GM18519 (cell line): Measurements from ENCODE around the gene RIT2.

Experiments used
- ATAC-seq: cut with Tn5 transposase; IDR thresholded peaks from one replicate; pipeline ENCODE4 v1.9.1; 2021; ENCODE audit warnings: mild to moderate bottlenecking, moderate library complexity; ENCODE audit not compliant: unreplicated experiment, low FRiP score

The RIT2 gene

DNA sequence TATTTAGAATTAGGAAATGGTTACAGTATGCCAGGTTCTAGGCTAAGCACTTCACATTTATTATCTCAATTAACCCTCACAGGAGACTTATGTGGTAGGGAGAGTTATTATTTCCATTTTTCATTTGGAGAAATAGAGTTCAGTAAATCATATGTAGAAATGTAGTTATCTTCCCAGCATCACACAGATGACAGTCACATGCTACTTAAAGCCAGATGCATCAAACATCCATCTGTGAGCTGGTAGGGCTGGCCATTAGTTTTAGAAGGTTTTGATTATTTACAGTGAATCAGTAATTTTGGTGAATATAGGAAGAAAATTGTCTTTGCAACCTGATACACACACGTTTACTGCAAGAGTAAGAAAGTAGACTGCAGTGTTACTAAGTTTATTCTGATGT lies 97.9 kb downstream of the RIT2 start:
- ATAC-seq = no peak

DNA sequence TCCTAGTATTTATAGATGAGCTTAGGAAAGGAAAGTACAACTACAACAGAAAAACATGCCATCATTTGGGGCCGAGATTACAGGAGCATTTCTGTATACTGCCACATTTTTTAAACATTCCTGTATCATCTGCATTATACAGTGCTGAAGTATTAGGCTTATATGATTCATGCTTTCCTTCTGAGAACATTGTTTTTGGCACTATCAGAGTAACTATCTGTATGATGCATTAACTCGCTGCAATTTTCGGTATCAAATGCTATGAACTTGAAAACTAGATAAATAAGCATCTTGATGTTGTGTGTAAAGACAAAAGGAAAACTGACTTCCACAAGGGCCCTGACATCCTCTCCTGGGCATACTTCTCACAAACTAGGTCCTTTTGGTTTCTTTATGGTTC lies 102.0 kb downstream of the RIT2 start:
- no peak for ATAC-seq

GRCh38 chr18:43012951-43013350 lies 102.5 kb downstream of the RIT2 start:
- no peak for ATAC-seq

DNA sequence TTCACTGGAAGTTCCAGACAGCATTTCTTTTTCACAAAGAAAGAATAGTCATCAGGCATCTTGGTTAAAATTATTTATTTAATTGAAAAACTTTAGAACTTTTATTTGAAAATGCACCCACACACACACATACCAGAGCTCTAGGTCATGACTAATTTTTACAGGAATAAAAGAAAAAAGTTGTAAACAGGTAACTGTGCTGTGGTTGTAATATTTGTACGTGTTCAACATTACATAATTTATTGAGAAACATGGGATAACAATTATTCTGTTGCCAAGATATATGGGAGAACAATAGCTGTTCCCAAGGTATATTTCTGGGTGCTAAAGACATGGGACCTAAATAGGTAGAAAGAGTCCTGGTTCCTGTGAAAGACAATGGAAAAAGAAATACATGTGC lies 104.9 kb downstream of the RIT2 start:
- ATAC-seq = no peak

DNA sequence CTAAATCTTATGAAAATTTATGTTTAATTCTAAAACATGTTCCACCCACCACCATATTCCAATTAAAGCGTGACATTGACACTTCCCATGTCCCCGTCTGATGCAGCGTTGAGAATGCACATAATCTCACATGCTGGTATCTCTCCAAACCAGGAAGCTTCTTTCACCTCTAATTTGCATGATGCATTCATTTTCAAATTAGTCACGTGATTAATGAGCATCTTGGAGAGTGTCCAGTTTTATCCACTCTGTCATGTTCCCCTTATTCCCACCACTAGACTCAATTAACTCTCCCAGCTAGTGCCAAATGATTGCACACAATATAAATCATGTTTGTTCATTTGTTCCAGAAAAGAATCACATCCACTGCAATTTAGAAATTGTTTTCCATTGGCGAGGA lies 105.8 kb downstream of the RIT2 start:
- no peak for ATAC-seq

GRCh38 chr18:43007365-43007764 lies 108.1 kb downstream of the RIT2 start:
- no peak for ATAC-seq

DNA sequence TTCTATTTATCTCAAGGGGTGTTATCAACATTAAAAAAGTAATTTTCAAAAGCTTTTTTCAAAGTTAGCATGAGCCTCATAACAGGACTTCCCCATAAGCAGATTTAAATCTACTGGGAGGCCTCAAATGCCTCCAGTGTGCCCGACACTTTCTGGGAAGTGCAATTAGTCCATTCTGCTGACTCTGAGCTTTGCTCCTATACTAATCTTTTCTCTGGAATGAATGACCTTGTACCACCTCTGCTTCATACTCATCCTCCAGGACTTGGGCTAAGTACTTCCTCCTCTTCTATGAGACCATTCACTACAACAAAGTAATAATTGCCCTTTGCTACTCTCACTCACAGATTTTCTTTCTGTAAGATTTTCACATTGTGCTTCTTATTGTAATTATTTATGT lies 111.1 kb downstream of the RIT2 start:
- no peak for ATAC-seq

GRCh38 chr18:43001821-43002220 lies 113.7 kb downstream of the RIT2 start:
- no peak for ATAC-seq

GRCh38 chr18:42996824-42997223 lies 118.7 kb downstream of the RIT2 start:
- no peak for ATAC-seq

GRCh38 chr18:42980426-42980825 lies 135.1 kb downstream of the RIT2 start:
- ATAC-seq = no peak

DNA sequence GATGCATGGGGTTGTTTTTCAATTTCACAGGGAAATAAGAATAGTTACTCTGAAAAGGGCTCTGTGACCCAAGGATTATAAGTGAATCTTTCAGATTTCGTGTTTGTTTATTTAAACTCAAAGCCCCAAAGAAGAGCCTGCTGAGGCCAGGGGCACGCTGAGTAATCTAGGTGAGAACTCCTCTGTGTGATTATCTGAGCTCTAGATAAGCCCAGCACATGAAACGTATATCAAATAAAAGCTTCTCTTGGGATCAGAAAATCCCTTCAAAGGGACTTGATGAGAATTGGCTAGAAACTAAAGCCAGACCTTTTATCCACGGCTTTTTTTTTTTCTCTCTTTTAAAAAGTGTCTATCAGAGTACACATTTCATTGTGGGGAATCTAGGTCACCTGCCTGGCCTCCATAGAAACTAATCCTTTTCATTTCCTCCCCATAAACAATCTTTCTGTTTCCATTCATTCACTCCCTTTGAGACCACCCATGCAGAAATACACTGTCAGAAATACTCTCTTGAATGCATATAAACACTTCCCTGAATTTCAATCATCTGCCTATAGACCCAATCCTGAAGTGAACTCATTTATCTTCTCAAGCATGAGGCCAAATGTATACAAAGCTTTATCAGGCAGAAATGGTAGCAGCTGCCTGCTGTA lies 137.4 kb downstream of the RIT2 start:
- no peak for ATAC-seq

DNA sequence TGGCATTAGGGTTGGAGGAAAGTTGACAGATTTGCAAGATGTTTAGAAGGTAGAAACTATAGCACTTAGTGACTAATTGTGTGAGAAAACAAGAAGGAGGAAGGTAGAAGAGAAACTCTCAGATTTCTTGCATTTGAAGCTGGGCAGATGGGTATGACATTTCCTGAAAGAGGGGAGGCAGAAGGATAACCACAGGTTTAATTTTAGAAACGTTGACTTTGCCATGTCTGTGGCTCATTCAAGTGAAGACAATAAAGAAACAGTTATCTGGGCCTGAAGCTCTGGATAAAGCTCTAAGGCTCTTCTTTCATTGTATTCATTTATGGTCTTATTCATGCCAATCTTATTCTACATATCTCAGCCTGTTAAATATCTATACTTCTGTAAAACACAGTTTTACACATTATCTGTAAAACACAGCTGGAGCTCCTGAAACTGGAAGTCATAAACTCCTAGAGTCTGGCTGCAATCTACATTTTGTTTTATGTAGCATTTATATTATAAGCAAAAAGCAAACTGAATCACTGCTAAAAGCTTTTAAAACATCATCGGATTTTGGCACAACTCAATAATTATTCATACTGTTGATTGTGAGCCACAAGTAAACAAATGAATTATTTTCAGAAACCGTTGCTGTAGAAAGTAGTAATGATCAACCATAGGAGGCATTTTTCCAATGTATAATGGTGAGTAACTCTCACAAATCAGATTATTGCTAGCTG lies 138.5 kb downstream of the RIT2 start:
- ATAC-seq = no peak

- no peak for ATAC-seq
Observed at GRCh38 chr18:42969366-42969765, 146.1 kb downstream of the RIT2 start.

- no peak for ATAC-seq
Observed at GRCh38 chr18:42961298-42961697, 154.2 kb downstream of the RIT2 start.

DNA sequence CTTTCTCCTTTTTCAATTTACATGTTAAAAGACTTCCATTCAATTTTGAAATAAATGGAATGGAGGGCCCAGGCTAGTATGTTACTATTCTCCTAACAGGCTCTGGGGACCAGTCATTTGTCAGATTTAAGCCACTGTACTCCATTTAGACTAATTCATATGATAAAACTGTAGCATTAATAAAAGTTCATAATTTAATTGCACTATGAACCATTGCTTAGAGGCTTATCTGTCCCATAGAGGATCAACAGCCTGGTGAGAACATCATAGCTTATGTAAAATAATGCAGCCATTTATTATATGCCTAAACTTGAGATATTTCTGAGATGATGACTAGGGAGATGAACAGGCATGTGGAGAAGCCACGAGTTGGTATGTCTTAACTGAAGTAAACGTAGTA lies 156.0 kb downstream of the RIT2 start:
- no peak for ATAC-seq

DNA sequence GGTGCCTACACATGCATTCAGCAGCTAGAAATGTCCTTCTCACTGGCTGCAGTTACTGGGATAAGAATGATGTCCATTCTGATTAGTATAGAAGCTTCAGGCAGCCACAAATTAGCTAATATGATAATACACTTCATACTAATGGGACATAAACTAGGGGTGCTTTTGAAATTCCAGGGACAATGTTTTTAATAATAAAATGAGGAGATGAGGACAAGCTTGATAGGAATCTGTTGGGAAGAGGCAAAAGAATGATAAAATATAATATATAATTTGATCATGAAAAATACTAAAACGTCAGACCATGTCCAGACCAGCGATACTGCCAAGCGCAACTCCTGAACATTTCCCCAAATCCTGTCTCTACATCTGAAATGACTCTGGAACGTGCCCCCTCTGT lies 157.1 kb downstream of the RIT2 start:
- ATAC-seq = no peak

- ATAC-seq = no peak
Observed at GRCh38 chr18:42956287-42956686, 159.2 kb downstream of the RIT2 start.

GRCh38 chr18:42954887-42955286 lies 160.6 kb downstream of the RIT2 start:
- no peak for ATAC-seq

DNA sequence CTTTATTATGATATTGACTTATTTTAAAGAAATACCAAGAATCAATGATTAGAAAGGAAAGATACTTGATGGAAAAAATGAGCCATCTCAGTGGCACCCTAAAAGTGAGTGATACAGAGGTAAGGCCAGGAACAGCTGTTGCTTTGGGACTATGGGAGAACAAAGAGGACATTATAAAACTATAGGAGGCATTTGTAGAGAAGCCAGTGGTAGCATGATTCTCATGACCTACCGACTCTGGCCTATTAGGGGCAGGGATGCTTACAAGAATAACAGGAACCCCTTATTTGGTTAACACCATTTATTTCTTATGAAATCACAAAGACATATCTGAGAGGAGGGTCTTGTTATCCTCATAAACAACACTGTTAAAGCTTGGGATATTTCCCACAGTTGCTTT lies 162.2 kb downstream of the RIT2 start:
- ATAC-seq = no peak

DNA sequence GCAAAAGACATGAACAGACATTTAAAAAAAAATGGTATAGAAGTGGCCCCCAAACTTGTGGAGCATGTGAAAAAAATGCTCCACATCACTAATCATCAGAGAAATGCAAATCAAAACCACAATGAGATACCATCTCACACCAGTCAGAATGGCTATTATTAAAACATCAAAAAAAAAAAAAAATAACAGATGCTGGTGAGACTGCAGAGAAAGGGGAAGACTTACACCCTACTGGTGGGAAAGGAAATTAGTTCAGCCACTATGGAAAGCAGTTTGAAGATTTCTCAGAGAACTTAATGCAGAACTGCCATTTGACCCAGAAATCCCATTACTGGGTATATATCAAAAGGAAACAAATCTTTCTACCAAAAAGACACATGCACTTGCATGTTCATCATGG lies 164.8 kb downstream of the RIT2 start:
- no peak for ATAC-seq

DNA sequence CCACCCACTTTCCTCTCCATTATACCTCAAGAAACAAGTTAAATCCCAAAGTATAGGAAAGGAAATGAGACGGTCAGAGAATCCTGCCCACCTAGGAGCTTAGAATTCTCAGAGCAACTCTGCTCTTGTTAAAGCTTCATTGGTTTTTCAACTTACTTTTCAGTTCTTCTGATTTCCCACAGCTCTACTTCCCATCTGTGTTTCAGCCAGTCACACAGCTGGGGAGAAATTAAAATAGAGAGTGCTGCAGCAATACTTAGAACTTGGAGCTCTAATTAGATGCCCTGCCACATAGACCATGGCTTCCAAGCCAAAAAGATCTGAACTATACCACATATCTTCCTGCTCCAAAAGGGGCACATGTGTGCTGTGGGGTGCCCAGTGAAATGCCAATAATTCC lies 166.7 kb downstream of the RIT2 start:
- no peak for ATAC-seq

- ATAC-seq = no peak
Observed at GRCh38 chr18:42941860-42942259, 173.6 kb downstream of the RIT2 start.
